PC-3 (cell line): ENCODE data around the gene CLDN4. TPM values are rescaled to one million over a fixed set of nuclear protein-coding genes. Genes with fewer than 3 reads are reported as not detected.

Experiments
- ATAC-seq: fragments of 200-7000 bp; cut with Tn5 transposase; 2 replicates; pipeline ENCODE4 v1.9.1; 2020; ENCODE audit warnings: mild to moderate bottlenecking, moderate library complexity
- BruUV-seq: library from RNA; stranded (reverse); fragments of 400-500 nt; replicated peaks from 2 replicates; lab custom pipeline; 2021; lab: Mats Ljungman, UMichigan
- CTCF ChIA-PET: fragments of 300-600 bp; sonication (Branson Sonifier 250); formaldehyde crosslinking; loops from one replicate; lab custom pipeline; 2022; ENCODE audit warnings: antibody characterized with exemption; lab: Charles Lee
- POLR2A ChIA-PET: fragments of 300-600 bp; sonication (Branson Sonifier 250); formaldehyde crosslinking; loops from one replicate; lab custom pipeline; 2022; ENCODE audit warnings: antibody characterized with exemption; ENCODE audit not compliant: unreplicated experiment; lab: Charles Lee
- DNase-seq: peaks from one replicate; pipeline ENCODE4 v3.0.0-alpha.2; 2015
- H2AFZ ChIP-seq: fragments of 300-600 bp; sonication (generic); 2 replicates; pipeline ENCODE4 v1.6.0; 2016; ENCODE audit warnings: antibody characterized with exemption, low read length
- H3F3A ChIP-seq: fragments of 300-600 bp; sonication (generic); one replicate; pipeline ENCODE4 v1.6.0; 2017; ENCODE audit warnings: antibody characterized with exemption, low read length, control low read depth, mild to moderate bottlenecking; ENCODE audit not compliant: unreplicated experiment
- H3K27ac ChIP-seq: fragments of 300-600 bp; sonication (generic); 2 replicates; pipeline ENCODE4 v1.5.1; 2016; ENCODE audit warnings: mild to moderate bottlenecking, low read length
- H3K27me3 ChIP-seq: fragments of 300-600 bp; sonication (generic); 2 replicates; pipeline ENCODE4 v1.6.1; 2016; ENCODE audit warnings: low read length, mixed read lengths
- H3K36me3 ChIP-seq: fragments of 300-600 bp; sonication (generic); 2 replicates; pipeline ENCODE4 v1.6.1; 2016; ENCODE audit warnings: low read depth, mixed run types, low read length, mixed read lengths
- H3K4me1 ChIP-seq: fragments of 300-600 bp; sonication (generic); 2 replicates; pipeline ENCODE4 v1.5.1; 2016; ENCODE audit warnings: low read length; ENCODE audit not compliant: insufficient read depth
- H3K4me2 ChIP-seq: fragments of 300-600 bp; sonication (generic); 2 replicates; pipeline ENCODE4 v1.6.0; 2016; ENCODE audit warnings: low read length
- H3K4me3 ChIP-seq: fragments of 300-600 bp; sonication (generic); 2 replicates; pipeline ENCODE4 v1.5.1; 2016; ENCODE audit warnings: mild to moderate bottlenecking, low read length, mixed read lengths
- H3K79me2 ChIP-seq: fragments of 300-600 bp; sonication (generic); 2 replicates; pipeline ENCODE4 v1.6.1; 2017; ENCODE audit warnings: low read length, mixed read lengths
- H3K9ac ChIP-seq: fragments of 300-600 bp; sonication (generic); 2 replicates; pipeline ENCODE4 v1.6.0; 2016; ENCODE audit warnings: mild to moderate bottlenecking, low read length
- H3K9me2 ChIP-seq: fragments of 300-600 bp; sonication (generic); replicated peaks from 2 replicates; pipeline ENCODE4 v1.6.1; 2016; ENCODE audit warnings: mixed run types, low read length, mixed read lengths
- H3K9me3 ChIP-seq: fragments of 300-600 bp; sonication (generic); 2 replicates; pipeline ENCODE4 v1.6.1; 2016; ENCODE audit warnings: low read length, mixed read lengths
- H4K20me1 ChIP-seq: fragments of 300-600 bp; sonication (generic); 2 replicates; pipeline ENCODE4 v1.6.1; 2016; ENCODE audit warnings: low read length, mixed read lengths
- CTCF ChIP-seq: fragments of 300-600 bp; sonication (generic); conservative IDR thresholded peaks from 2 replicates; pipeline ENCODE4 v1.5.1; 2017; ENCODE audit warnings: antibody characterized with exemption, low read depth, mild to moderate bottlenecking, low read length
- EZH2 ChIP-seq: fragments of 300-600 bp; sonication (generic); IDR thresholded peaks from one replicate; pipeline ENCODE4 v1.6.1; 2017; ENCODE audit warnings: antibody characterized with exemption, mild to moderate bottlenecking, low read length; ENCODE audit not compliant: unreplicated experiment
- EZH2phosphoT487 ChIP-seq: fragments of 300-600 bp; sonication (generic); IDR thresholded peaks from 2 replicates; pipeline ENCODE4 v1.6.1; 2018; ENCODE audit warnings: mild to moderate bottlenecking, antibody characterized with exemption, low read length, borderline replicate concordance
- intact Hi-C: fragments of 100-400 bp; cut with micrococcal nuclease; formaldehyde crosslinking; loops from 2 replicates; pipeline ENCODE4 v1.9.0; 2023
- total RNA-seq: library from RNA; depleted of rRNA; stranded (reverse); fragments of >200 nt; gene quantifications from 2 replicates; pipeline ENCODE4 v1.2.3, GENCODE V29; 2014

Gene CLDN4
- total RNA-seq, 1 experiment from 2014 or later = 656 TPM

- H3K4me1 ChIP-seq = peaks cover 62% of the 10 kb centered on the region
- POLR2A ChIA-PET = interaction anchor here (0.6 to 1.2 kb wide), 3 partner anchors 23 to 89 kb away, joined by 3 to 8 read pairs (median 6); partner anchors contain the start of gene ABHD11
- H3K27ac ChIP-seq = peak overlapping the region; percentile 96
- peaks cover 9% of the 10 kb centered on the region for H3F3A ChIP-seq
- BruUV-seq = TSS peak; percentile 17
- H3K4me3 ChIP-seq = peak overlapping the region; percentile 47; the same call in 1 of the 2 replicates
- no peaks in the 10 kb centered on the region for H3K27me3 ChIP-seq
- ATAC-seq (peak; percentile 21), DNase-seq (peak; percentile 84)
- peak overlapping the region; percentile 67 for H3K9ac ChIP-seq
- intact Hi-C loops = loop anchor here (1.0 kb wide), 2 partner anchors 24 to 28 kb away; no protein-coding TSS in a partner anchor
- peaks cover 12% of the 10 kb centered on the region for H3K36me3 ChIP-seq
- H3K9me2 ChIP-seq = no peaks in the 10 kb centered on the region
- TF ChIP-seq EZH2phosphoT487 = no peak
- CTCF ChIA-PET = interaction anchor here (0.5 to 2.5 kb wide), 2 partner anchors 15 to 23 kb away, joined by 4 to 18 read pairs; no protein-coding TSS in a partner anchor
- no peaks in the 10 kb centered on the region for H3K9me3 ChIP-seq
- peaks cover 17% of the 10 kb centered on the region for H4K20me1 ChIP-seq
- peak overlapping the region; percentile 80 for H3K4me2 ChIP-seq
- no peak overlapping the region for H2AFZ ChIP-seq
- H3K79me2 ChIP-seq = peaks cover 38% of the 10 kb centered on the region
These were observed 3.2 kb upstream of the CLDN4 start for GRCh38 chr7:73827567-73828106.

GRCh38 chr7:73828107-73828803 is 2.5 kb upstream of the CLDN4 start:
- H3K4me1 ChIP-seq = peaks cover 59% of the 10 kb centered on the region
- TF ChIP-seq EZH2 = no peak
- TF ChIP-seq EZH2phosphoT487 = no peak
- TF ChIP-seq CTCF = no peak
- no peak overlapping the region for H2AFZ ChIP-seq
- H3K36me3 ChIP-seq = peaks cover 12% of the 10 kb centered on the region
- ChIA-PET POLR2A (interaction anchor here (1.0 to 1.2 kb wide), 2 partner anchors 22 to 89 kb away, joined by 6 to 8 read pairs; partner anchors contain the start of gene ABHD11), CTCF (interaction anchor here (2.5 kb wide), 1 partner anchor 22 kb away, joined by 18 read pairs; no protein-coding TSS in a partner anchor)
- H3K79me2 ChIP-seq = peaks cover 44% of the 10 kb centered on the region
- no peaks in the 10 kb centered on the region for H3K9me3 ChIP-seq
- BruUV-seq = no TSS peak
- peak overlapping the region; percentile 87 for H3K4me2 ChIP-seq
- DNase-seq (peak; percentile 92), ATAC-seq (peak; percentile 44)
- intact Hi-C loops = loop anchor here (1.0 kb wide), 1 partner anchor 23 kb away; no protein-coding TSS in a partner anchor
- peaks cover 9% of the 10 kb centered on the region for H3F3A ChIP-seq
- H3K9me2 ChIP-seq = no peaks in the 10 kb centered on the region
- H4K20me1 ChIP-seq = peaks cover 21% of the 10 kb centered on the region
- H3K4me3 ChIP-seq = 0 out of 2 replicates have a peak overlapping the region, but pooled peaks have one; percentile 99
- H3K9ac ChIP-seq = peak overlapping the region; percentile 96
- H3K27ac ChIP-seq = peak overlapping the region; percentile 96
- H3K27me3 ChIP-seq = no peaks in the 10 kb centered on the region

GRCh38 chr7:73828972-73829371 is 1.8 kb upstream of the CLDN4 start:
- Histone ChIP-seq H3K4me3 (peak overlapping the region; percentile 99; the same call in 1 of the 2 replicates), H3F3A (peaks cover 9% of the 10 kb centered on the region), H3K27ac (peak overlapping the region; percentile 96), H3K9me2 (no peaks in the 10 kb centered on the region), H4K20me1 (peaks cover 21% of the 10 kb centered on the region), H3K4me2 (peak overlapping the region; percentile 87), H3K4me1 (peaks cover 54% of the 10 kb centered on the region), H3K27me3 (no peaks in the 10 kb centered on the region), H3K9ac (peak overlapping the region; percentile 96), H3K9me3 (no peaks in the 10 kb centered on the region), H3K36me3 (peaks cover 12% of the 10 kb centered on the region), H3K79me2 (peaks cover 45% of the 10 kb centered on the region), H2AFZ (no peak overlapping the region)
- TF ChIP-seq CTCF = no peak
- TF ChIP-seq EZH2 = no peak
- no peak for TF ChIP-seq EZH2phosphoT487
- ChIA-PET POLR2A (no interaction called here), CTCF (no interaction called here)
- no TSS peak for BruUV-seq
- no peak for ATAC-seq
- no peak for DNase-seq
- intact Hi-C loops = loop anchor here (1.0 kb wide), 1 partner anchor 22 kb away; no protein-coding TSS in a partner anchor
